HG03575 (cell line): ENCODE measurements around the gene KCNJ1.
A peak's percentile ranks its signal among the peaks of the same experiment; 100 is the strongest.

Source experiments
- ATAC-seq: cut with Tn5 transposase; IDR thresholded peaks from one replicate; pipeline ENCODE4 v1.9.1; 2021; ENCODE audit not compliant: unreplicated experiment, insufficient number of reproducible peaks, low FRiP score; ENCODE audit errors: extremely low read depth

Gene KCNJ1

DNA sequence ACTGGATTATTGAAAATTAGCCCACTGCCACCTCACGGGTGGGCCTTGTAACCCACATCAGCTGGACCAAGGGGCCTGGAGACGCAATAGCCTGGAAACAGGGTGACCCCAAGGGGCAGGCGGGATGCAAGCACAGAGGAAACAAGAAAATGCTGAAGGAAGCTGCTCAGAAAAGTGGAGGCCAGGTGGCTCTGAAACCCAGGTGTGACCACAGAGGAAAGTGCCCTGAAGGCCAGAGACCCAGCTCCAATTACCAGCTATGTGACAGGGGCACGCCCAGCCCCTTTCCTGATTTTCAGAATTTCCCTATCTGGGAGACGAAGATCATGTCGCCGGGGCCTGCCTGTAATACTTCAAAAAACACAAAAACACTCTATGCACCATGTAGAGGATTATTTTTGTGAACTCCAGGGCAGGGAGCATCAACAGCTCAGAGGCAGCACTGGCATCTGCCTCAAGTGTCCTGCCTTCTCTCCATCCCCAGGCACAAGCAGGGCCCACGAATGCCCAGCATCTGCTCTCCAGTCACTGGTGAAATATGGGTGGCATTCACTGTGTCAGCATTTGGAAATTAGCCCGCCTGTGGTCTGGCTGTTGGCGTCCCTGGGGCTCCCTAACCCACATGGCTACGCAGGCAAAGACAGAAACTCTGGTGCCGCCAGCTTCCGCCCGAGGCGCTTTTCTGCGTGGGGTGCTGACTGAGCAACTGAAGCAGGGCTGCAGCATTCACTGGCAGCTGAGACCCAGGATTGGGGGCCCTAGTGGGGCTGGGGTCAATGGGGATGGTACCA lies 6.3 kb downstream of the KCNJ1 start:
- ATAC-seq: no peak

DNA sequence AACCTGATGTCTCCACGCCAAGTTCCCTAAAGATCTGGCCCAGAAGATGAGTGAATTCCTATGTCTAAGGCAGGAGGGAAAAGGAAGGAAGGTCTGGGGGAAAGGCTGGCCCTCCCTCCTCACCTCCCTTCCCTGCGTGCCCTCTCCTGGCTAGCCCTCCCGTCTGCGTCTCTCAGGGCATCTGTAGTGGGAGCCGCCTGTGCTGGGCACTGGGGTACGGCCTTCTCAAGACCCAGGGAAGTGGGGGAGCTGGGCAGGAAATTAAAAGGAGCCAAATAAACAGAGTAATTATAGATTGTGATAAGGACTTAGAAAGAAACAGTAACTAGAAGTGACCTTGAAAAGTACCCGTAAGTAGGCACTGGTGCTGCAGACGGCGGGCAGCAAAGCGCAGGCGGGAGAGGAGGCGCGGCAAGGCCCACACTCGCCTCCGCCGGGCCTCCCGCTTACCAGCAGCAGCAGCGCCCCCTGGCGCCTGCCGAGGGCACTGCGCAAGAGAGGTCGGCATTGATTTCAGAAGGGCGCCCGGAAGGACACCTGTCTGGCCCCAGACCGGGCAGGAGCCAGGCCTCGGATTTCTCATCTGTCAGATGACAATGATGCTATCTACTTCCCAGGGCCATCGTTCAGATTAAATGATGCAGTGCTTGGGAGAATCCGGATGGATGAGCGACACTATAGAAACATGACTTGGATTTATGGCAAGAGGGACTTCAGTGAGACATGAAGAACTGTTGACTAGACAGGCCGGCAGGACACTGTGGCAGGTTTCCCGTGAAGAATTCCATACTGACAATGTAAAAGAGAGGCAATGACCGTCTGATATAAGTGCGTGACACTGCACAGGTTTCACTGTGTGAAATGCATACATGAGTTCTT lies 7.3 kb downstream of the KCNJ1 start:
- ATAC-seq: peak; percentile 44

DNA sequence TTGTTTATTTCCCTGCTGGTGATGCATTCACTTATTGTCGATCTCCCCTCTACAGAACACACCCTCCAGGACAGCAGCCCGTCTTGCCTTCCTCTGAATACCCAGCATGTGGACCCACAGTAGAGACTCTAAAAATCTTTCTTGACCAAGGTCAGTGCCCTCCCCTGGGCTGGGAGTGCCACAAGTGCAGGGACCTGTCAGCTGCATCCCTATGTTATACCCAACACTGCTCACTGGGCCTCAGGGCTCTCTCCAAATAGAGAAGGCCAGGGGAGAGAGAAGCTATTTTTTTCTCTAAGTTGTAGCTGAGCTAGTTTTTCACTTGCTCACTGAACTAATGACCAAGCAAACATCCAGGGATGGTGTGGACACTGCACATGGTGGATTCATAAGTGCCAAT lies 9.8 kb downstream of the KCNJ1 start:
- no peak for ATAC-seq

DNA sequence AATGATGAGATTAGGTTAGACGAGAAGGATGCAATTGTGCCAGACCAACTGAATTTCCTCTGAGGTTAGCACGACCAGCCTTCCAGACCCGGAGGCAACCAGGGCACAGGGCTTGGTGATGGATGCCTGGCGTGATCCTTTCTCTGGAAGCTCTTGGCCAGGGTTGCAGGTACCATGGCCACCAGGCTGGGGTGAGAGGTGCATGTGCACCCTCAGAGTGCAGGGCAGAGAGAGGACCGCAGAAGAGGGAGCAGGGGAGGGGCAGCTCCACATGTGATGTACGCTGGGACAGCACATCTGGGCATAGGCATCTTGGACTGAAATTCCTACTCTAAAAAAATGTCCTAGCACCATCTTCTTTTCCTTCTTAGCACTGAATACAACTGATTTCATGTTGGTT lies 10.9 kb downstream of the KCNJ1 start:
- no peak for ATAC-seq

DNA sequence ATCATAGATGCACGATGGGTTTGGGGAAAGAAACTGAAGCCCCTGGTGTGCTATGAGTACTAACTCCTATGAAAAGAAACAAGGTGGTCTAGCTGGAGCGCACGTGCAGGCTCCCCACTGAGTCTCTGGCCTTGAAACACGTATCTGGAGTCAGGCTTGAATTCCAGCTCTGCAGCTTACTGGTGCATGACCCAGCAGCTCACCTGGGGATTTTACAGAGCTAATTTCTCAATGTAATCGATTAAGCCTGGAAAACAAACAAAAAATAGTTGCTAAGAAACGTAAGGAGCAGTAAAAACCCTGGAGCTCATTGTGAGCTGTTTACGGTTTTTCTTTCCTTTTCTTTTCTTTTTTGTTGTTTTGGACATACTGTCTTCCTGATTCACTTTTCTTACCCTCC lies 12.3 kb downstream of the KCNJ1 start:
- no peak for ATAC-seq

DNA sequence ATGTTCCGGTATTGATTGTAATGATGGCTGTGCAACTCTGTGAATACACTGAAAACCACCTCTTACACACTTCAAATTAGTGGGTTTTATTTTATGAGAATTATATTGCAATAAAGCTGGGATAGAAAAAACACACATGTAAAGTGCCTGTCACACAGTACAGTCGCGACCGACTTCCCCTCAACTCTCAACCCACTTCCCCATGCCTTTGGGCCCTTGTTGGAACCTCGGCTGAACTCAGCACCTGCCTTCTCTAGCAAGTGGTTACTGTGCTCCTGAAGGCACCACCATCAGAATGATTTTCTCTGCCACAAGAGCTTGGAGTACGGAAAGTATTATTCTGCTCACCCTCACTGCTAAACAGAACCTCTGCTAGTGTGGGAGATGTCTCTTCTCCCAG lies 13.5 kb downstream of the KCNJ1 start:
- ATAC-seq: no peak

DNA sequence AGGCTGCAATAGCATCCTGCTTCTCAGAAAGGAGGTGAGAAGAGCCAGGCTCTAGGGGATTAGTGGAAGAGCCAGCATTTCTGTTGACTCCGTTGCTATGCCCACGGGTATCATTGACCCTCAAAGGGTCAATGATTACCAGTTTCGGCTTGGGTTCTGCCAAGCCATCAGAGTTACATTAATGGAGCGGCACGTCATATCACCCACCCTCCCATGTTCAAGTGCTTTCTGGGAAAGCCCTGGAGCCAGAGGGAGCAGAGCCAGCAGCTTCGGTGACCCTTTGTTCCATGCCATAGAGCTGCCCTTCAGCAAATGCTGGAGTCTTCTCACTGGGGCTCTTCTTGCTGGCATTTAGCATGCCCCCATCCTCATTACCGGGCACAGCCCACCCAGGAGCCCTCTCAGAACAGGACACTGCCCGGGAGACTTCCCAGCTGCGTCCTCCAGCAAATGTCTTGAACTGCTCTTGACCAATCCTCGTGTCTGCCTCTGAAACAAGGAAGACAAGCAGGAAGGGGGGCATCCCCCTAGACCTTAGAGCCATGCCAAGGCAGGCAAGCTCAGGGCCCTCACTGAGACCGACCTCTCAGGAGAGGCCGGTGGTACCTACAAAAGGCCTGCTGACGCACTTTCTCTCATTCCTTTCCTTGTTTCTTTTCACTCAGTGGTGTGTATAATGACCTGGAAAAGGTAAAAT lies 14.6 kb downstream of the KCNJ1 start:
- no peak for ATAC-seq

DNA sequence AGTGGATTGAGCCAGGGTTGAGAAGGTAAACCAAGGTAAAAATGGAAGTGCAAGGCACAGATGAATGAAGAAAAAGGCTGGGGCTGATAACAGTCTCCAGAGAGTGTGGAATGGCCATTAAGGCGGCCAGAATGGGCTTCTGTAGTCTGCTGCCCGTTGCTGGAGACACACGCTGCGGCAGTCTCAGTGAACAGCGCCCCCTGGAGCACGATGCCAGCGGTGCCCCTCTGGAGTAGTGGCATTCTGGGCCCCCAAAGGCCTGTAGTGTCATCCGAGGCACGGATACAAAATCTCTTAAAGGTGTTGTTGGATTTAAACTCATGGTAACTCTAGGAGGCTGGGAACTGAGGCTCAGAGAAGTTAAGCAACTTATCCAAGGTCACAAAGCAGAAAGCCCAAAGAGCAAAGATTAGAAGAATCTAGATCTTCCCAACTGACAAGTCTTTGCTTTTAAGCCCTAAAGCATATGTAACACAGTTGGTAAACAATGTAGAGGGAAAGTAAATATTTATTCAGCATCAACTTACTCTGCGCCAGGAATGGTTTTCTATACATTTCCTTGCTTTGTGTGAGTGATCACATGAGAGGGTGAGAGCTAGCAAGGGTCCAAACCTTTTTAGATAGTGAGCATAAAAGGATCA lies 18.2 kb downstream of the KCNJ1 start:
- ATAC-seq: no peak

DNA sequence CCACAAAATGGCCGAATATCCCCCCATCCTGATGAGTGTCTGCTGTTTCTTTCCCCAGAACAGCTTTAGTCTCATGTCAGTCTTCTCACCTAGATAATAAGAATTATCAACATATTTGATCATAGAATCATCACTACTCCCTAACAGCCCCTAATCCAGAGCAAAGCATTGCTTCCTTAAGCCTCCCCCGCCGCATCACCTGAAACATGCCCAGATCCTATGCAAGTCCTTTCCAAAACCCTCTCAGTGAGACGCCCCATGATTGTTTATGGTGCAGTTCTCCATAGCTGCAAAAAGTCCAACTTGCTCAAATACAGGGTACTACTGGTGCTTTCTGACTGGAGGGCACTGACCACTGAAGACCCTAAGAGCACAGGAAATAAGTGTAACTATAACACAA lies 20.1 kb downstream of the KCNJ1 start:
- ATAC-seq: no peak

DNA sequence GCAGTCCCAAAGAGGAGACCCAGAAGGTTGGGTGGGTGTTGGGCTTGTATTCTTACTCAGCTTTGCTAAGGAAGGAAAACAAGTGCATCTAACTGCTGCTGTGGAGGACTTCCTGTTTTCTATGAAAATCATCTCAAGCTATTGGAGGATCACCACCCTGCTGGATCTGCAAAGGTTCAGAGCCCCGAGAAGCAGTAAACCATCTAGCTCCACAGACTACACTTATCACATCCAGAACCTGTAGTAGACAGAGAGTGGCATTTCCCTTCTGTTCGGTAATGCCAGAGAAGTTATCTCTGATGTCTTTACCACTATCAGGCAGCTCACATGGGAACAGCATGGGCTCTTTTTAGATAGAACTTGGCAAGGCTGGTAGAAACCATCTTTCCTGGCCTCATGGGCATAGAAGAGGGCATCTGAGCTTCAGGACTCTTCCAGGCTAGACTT lies 21.7 kb downstream of the KCNJ1 start:
- no peak for ATAC-seq

DNA sequence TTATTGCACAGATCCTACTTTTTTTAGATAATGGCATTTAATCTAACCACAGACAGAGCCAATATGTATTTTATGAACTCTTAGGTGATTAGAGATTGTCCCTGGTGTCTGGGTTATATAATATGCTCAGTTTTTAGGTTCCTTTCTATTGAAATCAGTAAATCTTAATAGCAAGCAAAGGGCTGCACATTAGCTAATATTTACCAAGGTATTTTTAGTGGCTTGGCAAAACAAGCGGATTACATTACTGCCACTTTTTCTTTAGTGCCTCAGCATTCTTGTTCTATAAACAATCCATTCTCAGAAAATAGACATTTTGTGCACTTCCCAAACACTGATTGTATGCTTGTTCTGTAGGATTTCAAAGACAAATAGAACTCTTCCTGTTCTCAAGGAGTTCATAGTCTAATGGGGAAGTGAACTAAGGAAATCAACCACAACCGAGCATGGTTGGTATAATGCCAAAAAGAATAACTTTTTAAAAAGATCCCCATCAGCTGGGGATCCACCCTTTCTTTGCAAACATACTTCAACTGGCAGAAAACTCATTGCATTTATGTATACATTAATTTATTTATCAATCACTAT lies 23.8 kb downstream of the KCNJ1 start:
- no peak for ATAC-seq

DNA sequence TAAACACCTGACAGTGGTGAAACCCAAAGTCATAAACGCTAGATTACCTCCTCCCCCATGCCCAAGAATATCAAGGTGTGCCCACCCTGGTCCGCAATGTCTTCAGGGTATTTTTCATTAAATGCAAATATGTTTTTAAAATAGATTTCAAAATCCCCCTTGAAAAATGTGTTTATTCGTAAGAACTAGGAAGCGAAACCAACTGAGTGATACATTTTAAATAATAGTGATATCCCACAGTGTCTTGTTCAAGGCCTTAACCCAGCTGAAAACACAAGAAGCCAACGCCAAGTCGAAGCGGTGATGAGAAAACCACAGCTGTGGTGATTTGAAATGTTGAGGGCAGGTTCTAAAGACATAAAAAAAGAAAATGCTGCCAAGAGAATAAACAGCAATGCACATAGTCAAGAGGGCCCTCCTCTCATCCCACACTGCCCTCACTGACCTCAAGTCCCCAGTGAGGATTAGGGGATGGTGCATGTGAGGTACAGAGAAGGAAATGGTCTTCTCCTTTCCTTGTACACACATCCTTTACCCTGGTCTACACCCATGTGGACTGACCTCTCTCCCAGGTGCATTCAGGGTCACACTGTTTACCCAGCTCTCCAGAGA lies 25.5 kb downstream of the KCNJ1 start:
- ATAC-seq: peak; percentile 38

DNA sequence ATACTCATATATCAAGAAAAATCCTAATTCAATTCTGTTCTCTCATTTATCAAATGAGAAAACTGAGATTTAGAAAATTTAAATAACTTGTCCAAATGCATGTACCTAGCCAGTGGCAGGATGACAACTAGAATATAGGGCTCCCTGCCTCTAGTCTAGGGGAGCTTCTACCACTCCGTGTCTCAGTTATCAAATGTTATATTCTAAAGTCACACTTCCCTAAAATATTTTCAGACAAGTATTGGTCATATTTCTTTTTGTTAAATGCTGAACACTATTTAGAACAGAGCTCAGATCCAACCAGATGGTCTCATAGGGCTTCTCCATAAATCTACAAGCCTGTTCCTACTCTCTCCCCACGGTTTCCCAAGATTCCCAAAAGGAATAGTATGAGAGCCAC lies 26.3 kb downstream of the KCNJ1 start:
- no peak for ATAC-seq

DNA sequence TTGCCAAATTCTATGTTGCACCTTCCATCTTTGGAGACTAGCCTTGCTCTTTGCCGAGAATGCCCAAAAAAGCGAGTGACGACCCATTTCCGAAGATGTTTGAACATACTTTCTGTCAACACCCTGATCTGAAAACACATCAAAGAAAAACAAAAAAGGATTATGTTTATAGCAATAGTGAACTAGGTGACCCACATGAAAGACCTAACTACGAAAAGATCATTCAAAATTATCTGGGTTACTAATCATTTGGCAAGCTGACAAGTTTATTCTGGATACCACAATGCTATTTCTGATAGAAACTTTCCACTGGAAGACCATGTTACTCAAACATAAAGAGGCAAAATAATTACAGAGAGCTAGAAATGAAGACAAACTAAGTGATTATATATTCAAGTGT lies 27.0 kb downstream of the KCNJ1 start:
- ATAC-seq: no peak

DNA sequence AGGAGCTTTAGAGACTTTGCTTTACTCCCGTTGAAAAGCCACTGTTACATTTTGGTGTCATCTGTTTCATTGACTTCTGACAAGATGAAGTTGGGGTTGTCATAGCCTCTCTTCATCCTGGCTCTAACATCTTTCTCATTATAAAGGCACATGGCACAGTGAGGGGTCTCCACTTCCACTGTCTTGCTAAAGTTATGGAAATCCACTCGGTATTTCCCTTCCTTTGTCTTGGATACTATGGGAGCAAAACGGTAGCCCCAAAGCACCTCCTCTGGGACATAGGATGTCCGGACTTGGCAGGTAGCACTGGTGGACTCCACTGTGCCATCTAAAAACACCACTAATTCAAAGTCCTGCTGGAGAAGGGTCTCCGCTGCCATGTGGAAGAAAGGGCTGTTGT lies 28.0 kb downstream of the KCNJ1 start:
- no peak for ATAC-seq

DNA sequence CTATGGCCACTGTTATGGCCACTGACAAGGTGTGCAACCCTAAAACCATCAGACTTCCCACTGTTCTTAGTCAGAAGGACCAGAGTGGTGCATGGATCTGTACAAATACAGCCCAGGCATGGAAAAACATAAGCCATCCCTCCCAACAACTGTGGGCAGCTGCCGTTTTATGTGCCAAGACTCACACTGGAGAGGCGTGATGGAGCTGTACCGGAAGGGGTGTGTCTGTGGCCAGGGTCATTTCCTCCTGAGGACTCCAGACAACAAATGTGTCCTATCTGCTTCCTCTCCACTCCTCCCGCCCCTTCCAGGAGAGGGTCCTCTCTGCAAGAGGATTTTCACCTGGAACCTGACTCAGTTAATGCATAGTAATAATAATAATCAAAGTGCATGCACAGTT lies 29.5 kb downstream of the KCNJ1 start:
- no peak for ATAC-seq

DNA sequence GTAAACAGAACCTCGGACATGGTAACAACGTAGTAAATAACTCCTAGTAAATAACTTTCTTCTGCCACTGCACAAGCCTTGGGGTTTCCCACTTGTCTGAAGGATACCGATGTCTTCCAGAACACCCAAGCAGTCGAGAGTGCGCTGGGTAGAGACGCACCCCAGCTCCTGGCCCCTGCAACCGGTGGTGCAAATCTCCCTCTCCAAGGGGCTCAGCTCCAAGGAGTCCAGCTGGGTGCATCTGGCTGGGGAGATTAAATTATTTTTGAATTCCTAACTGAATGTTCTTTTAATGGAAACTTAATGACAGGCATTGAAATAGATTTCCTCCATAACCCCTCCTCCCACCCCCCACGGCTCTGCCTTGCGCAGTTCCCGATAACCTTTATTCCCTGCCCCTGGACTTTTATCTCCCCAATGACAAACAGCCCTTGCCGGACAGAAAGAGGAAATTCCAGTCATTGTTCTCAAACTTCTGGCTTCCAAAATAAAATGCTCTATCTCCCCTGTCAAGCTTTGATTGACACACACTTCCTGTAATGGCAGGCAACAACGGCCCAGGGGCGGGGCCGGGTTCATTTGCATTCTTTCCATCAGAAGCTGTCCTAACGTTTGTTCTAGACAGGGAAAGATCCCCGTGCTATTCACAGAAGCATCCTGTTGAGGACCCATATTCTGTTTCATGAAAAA lies 31.2 kb downstream of the KCNJ1 start:
- no peak for ATAC-seq

DNA sequence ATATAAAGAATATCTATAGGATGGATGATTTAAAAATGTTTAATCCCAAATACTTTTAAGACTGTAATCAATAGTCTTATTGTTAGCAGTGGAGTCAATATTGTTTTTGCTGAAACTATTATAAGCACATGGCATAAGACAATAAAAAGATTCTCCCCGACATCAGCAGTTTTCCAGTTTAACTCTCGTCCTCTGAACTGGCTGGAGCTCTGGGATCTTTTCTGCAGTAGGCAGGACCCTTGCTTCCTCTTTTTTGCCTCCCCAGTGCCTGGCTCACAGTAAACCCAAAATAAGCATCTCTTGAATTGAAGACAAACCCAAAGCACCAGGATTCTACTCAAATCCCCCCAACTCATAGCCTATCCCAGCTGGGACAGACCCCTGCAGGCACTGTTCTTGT lies 32.9 kb downstream of the KCNJ1 start:
- no peak for ATAC-seq
